CD8-positive, alpha-beta memory T cell (primary cell): ENCODE data around the gene SLC12A7. TPM values are rescaled to one million over a fixed set of nuclear protein-coding genes. Genes with fewer than 3 reads are reported as not detected.

Experiments used
- CTCF ChIA-PET: fragments of 350-600 bp; sonication (Branson Sonifier 250); formaldehyde crosslinking; loops from one replicate; lab custom pipeline; 2021; ENCODE audit warnings: antibody characterized with exemption; lab: Charles Lee
- POLR2A ChIA-PET: fragments of 350-600 bp; sonication (Branson Sonifier 250); formaldehyde crosslinking; loops from one replicate; lab custom pipeline; 2021; ENCODE audit warnings: antibody characterized with exemption; lab: Charles Lee
- DNase-seq, 5 donors: peaks; one replicate each; pipeline versions ENCODE4 v3.0.0 to v3.0.0-alpha.2; 2020 to 2022; ENCODE audit warnings: mixed read lengths in 1 of 5
- H3K27ac ChIP-seq: one replicate; pipeline ENCODE4 v1.7.0; 2013; ENCODE audit warnings: low read depth, mild to moderate bottlenecking, low read length, moderate library complexity
- H3K27me3 ChIP-seq: 2 replicates; pipeline ENCODE4 v1.7.0; 2013; ENCODE audit warnings: low read length, mild to moderate bottlenecking; ENCODE audit not compliant: insufficient read depth, poor library complexity, severe bottlenecking
- H3K36me3 ChIP-seq: 2 replicates; pipeline ENCODE4 v1.7.0; 2013; ENCODE audit warnings: mild to moderate bottlenecking, low read length, moderate library complexity; ENCODE audit not compliant: insufficient read depth
- H3K4me1 ChIP-seq: 2 replicates; pipeline ENCODE4 v1.7.0; 2013; ENCODE audit warnings: mild to moderate bottlenecking, low read length, moderate library complexity; ENCODE audit not compliant: insufficient read depth
- H3K4me3 ChIP-seq: 2 replicates; pipeline ENCODE4 v1.7.0; 2013; ENCODE audit warnings: mild to moderate bottlenecking, low read length
- H3K9me3 ChIP-seq: 2 replicates; pipeline ENCODE4 v1.7.0; 2013; ENCODE audit warnings: mild to moderate bottlenecking, low read length
- H3K27ac Mint-ChIP-seq, 8 donors: one replicate each; pipeline ENCODE4 v1.8.0; 2020 to 2021; ENCODE audit warnings: mixed read lengths in 8 of 8, mild to moderate bottlenecking in 6 of 8, inconsistent platforms in 3 of 8, moderate library complexity in 3 of 8
- H3K27me3 Mint-ChIP-seq, 2 donors: one replicate each; pipeline ENCODE4 v1.8.0; 2020 to 2021; ENCODE audit warnings: mixed read lengths in 2 of 2, mild to moderate bottlenecking in 1 of 2, moderate library complexity in 1 of 2
- H3K36me3 Mint-ChIP-seq, 3 donors: one replicate each; pipeline ENCODE4 v1.8.0; 2020 to 2021; ENCODE audit warnings: mixed read lengths in 3 of 3, inconsistent platforms in 1 of 3, mild to moderate bottlenecking in 1 of 3
- H3K4me1 Mint-ChIP-seq, 3 donors: one replicate each; pipeline ENCODE4 v1.8.0; 2020 to 2021; ENCODE audit warnings: mixed read lengths in 3 of 3, inconsistent platforms in 1 of 3, mild to moderate bottlenecking in 1 of 3
- H3K4me3 Mint-ChIP-seq, 7 donors: one replicate each; pipeline ENCODE4 v1.8.0; 2020 to 2021; ENCODE audit warnings: mixed read lengths in 7 of 7, mild to moderate bottlenecking in 6 of 7, moderate library complexity in 4 of 7, inconsistent platforms in 2 of 7
- H3K9me3 Mint-ChIP-seq, 5 donors: one replicate each; pipeline ENCODE4 v1.8.0; 2020 to 2022; ENCODE audit warnings: mixed read lengths in 5 of 5, mild to moderate bottlenecking in 3 of 5, moderate library complexity in 2 of 5, inconsistent platforms in 1 of 5
- polyA plus RNA-seq: library from polyadenylated mRNA; unstranded; fragments of 300-500 nt; fragmentation: Illumina TruSeq; gene quantifications from one replicate; pipeline ENCODE4 v1.2.3, GENCODE V29; 2021
- total RNA-seq, 2 experiments: library from RNA; stranded (reverse); gene quantifications; one replicate each; pipeline ENCODE4 v1.2.3, GENCODE V29; 2021

Gene SLC12A7
- total and polyA plus RNA-seq, 3 experiments from 2014 or later: 4.9 to 20.0 (median 6.6) TPM

- H3K4me1 Mint-ChIP-seq: peaks cover 0 to 7% (median 7%) of the 10 kb centered on the region in 3 donors
- no peak for DNase-seq
- ChIA-PET POLR2A (no interaction called here), CTCF (no interaction called here)
- Histone ChIP-seq H3K4me3 (no peak overlapping the region), H3K4me1 (peaks cover 6% of the 10 kb centered on the region), H3K36me3 (no peaks in the 10 kb centered on the region), H3K9me3 (no peaks in the 10 kb centered on the region), H3K27ac (no peak overlapping the region), H3K27me3 (no peaks in the 10 kb centered on the region)
- H3K27me3 Mint-ChIP-seq: peaks cover 0 to 10% of the 10 kb centered on the region in 2 donors
- H3K27ac Mint-ChIP-seq: peak overlapping the region in 1 of 8 donors; percentile 65
- H3K9me3 Mint-ChIP-seq: no peaks in the 10 kb centered on the region
- H3K36me3 Mint-ChIP-seq: no peaks in the 10 kb centered on the region
- peak overlapping the region in 2 of 7 donors; percentile 30 to 41 for H3K4me3 Mint-ChIP-seq
Measured at GRCh38 chr5:1115123-1115815, 3.4 kb upstream of the SLC12A7 start.

DNA sequence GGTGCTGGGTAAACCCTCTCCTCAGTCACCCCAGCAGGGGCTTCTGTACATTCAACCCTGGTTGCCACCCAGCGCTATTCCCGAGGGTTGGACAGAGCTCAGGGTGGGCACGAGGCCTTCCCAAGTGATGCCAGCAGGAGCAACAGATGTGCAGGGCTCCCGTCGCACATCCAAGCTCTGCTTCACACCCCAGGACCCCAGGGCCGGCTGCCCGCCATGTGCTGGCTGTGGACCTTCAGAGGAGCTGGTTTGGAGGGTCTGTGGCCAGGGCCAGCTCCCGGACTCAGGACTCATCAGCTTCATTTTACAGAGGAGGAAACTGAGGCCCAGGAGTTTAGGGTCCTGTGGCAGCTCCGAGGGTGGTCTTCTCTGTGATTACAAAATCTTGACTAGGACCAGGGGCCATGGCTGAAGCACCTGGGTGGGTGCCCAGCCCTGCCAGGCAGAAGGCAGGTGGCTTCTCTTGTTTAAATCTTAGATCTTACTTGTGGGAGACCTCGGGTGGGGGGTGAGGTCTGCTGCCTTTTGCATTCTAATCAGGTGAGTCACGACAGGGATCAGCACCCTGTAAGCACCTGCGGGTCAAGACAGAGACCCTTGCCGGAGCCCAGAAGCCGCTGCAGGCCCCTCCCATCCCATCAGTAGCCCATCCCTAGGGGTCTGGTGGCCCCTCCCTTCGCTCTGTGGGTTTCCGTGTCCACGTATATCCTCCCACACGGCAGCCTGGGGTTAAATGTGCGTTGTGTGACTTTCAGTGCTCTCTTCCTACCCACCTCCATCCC is 2.1 kb upstream of the SLC12A7 start:
- H3K4me1 ChIP-seq: peaks cover 13% of the 10 kb centered on the region
- H3K27me3 Mint-ChIP-seq: peaks cover 0 to 12% of the 10 kb centered on the region in 2 donors
- H3K4me3 ChIP-seq: no peak overlapping the region
- no peaks in the 10 kb centered on the region for H3K27me3 ChIP-seq
- H3K9me3 Mint-ChIP-seq: no peaks in the 10 kb centered on the region
- POLR2A ChIA-PET: no interaction called here
- peaks cover 0 to 13% (median 13%) of the 10 kb centered on the region in 3 donors for H3K4me1 Mint-ChIP-seq
- no peaks in the 10 kb centered on the region for H3K9me3 ChIP-seq
- H3K36me3 Mint-ChIP-seq: no peaks in the 10 kb centered on the region
- H3K27ac Mint-ChIP-seq: peak overlapping the region in 1 of 8 donors; percentile 21
- CTCF ChIA-PET: no interaction called here
- DNase-seq: no peak
- peak overlapping the region in 3 of 7 donors; percentile 66 to 75 (median 70) for H3K4me3 Mint-ChIP-seq
- no peaks in the 10 kb centered on the region for H3K36me3 ChIP-seq
- no peak overlapping the region for H3K27ac ChIP-seq

DNA sequence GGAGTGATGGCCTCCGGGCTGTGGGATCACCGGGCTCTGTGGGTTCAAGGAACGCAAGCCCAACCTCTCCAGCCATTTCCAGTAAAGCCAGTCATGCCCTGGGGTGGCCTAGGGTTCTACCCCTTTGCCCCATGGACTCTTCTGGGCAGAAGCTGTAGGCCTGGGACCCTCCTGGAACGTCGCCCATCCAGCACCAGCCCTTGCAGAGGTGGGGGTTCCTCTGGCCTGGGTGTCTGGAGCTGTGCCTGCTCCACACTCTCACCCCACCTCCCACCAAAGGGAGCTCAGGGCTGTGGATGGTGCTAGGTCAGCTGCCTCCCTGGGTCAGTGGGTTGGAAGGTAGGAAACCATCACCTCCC is 1.4 kb upstream of the SLC12A7 start:
- H3K4me3 ChIP-seq: no peak overlapping the region
- ChIA-PET POLR2A (no interaction called here), CTCF (no interaction called here)
- peaks cover 16% of the 10 kb centered on the region for H3K4me1 ChIP-seq
- Mint-ChIP-seq H3K27me3 (peaks cover 2 to 12% of the 10 kb centered on the region in 2 donors), H3K4me3 (peak overlapping the region in 5 of 7 donors; percentile 13 to 75 (median 66)), H3K27ac (peak overlapping the region in 2 of 8 donors; percentile 36 to 57), H3K36me3 (no peaks in the 10 kb centered on the region), H3K4me1 (peaks cover 0 to 16% (median 16%) of the 10 kb centered on the region in 3 donors), H3K9me3 (no peaks in the 10 kb centered on the region)
- DNase-seq: no peak
- no peaks in the 10 kb centered on the region for H3K9me3 ChIP-seq
- no peaks in the 10 kb centered on the region for H3K36me3 ChIP-seq
- H3K27ac ChIP-seq: no peak overlapping the region
- H3K27me3 ChIP-seq: no peaks in the 10 kb centered on the region

GRCh38 chr5:1112596-1113331 is 901 bp upstream of the SLC12A7 start:
- Histone ChIP-seq H3K4me1 (peaks cover 21% of the 10 kb centered on the region), H3K27ac (no peak overlapping the region), H3K4me3 (no peak overlapping the region), H3K27me3 (no peaks in the 10 kb centered on the region), H3K36me3 (no peaks in the 10 kb centered on the region), H3K9me3 (no peaks in the 10 kb centered on the region)
- H3K4me1 Mint-ChIP-seq: peaks cover 0 to 22% (median 21%) of the 10 kb centered on the region in 3 donors
- H3K4me3 Mint-ChIP-seq: peak overlapping the region in 6 of 7 donors; percentile 29 to 78 (median 62)
- DNase-seq: no peak
- POLR2A ChIA-PET: no interaction called here
- peak overlapping the region in 1 of 8 donors; percentile 57 for H3K27ac Mint-ChIP-seq
- H3K27me3 Mint-ChIP-seq: peaks cover 2 to 12% of the 10 kb centered on the region in 2 donors
- CTCF ChIA-PET: no interaction called here
- H3K9me3 Mint-ChIP-seq: no peaks in the 10 kb centered on the region
- H3K36me3 Mint-ChIP-seq: no peaks in the 10 kb centered on the region

- Histone ChIP-seq H3K9me3 (no peaks in the 10 kb centered on the region), H3K27me3 (no peaks in the 10 kb centered on the region), H3K4me1 (peaks cover 36% of the 10 kb centered on the region), H3K4me3 (peak overlapping the region; percentile 77), H3K27ac (peak overlapping the region; percentile 57), H3K36me3 (no peaks in the 10 kb centered on the region)
- peaks cover 0 to 35% (median 33%) of the 10 kb centered on the region in 3 donors for H3K4me1 Mint-ChIP-seq
- H3K27me3 Mint-ChIP-seq: peaks cover 2 to 17% of the 10 kb centered on the region in 2 donors
- no peaks in the 10 kb centered on the region for H3K9me3 Mint-ChIP-seq
- no peaks in the 10 kb centered on the region for H3K36me3 Mint-ChIP-seq
- ChIA-PET CTCF (no interaction called here), POLR2A (no interaction called here)
- H3K27ac Mint-ChIP-seq: peak overlapping the region in 7 of 8 donors; percentile 23 to 98 (median 90)
- DNase-seq: peak in 3 of 5 donors; percentile 14 to 32 (median 28)
- peak overlapping the region; percentile 74 to 97 (median 88) for H3K4me3 Mint-ChIP-seq
Measured at GRCh38 chr5:1111241-1111726, 579 bp downstream of the SLC12A7 start.

GRCh38 chr5:1110307-1111240 is 1.3 kb downstream of the SLC12A7 start:
- Mint-ChIP-seq H3K27me3 (peaks cover 2 to 17% of the 10 kb centered on the region in 2 donors), H3K4me3 (peak overlapping the region; percentile 74 to 97 (median 88)), H3K27ac (peak overlapping the region; percentile 7 to 98 (median 80)), H3K36me3 (no peaks in the 10 kb centered on the region), H3K9me3 (no peaks in the 10 kb centered on the region), H3K4me1 (peaks cover 5 to 41% (median 38%) of the 10 kb centered on the region in 3 donors)
- peak in 2 of 5 donors; percentile 32 to 46 for DNase-seq
- H3K27ac ChIP-seq: peak overlapping the region; percentile 57
- peaks cover 43% of the 10 kb centered on the region for H3K4me1 ChIP-seq
- H3K9me3 ChIP-seq: no peaks in the 10 kb centered on the region
- CTCF ChIA-PET: no interaction called here
- peak overlapping the region; percentile 77 for H3K4me3 ChIP-seq
- POLR2A ChIA-PET: no interaction called here
- H3K27me3 ChIP-seq: no peaks in the 10 kb centered on the region
- no peaks in the 10 kb centered on the region for H3K36me3 ChIP-seq
